SK-N-SH (cell line): ENCODE data around the gene SPTBN5.

Source experiments
- ELF1 ChIP-seq: IDR thresholded peaks from 2 replicates; pipeline ENCODE4 v1.4.0; 2012
- IRF3 ChIP-seq: fragments of 150-350 bp; IDR thresholded peaks from 2 replicates; pipeline ENCODE4 v1.6.1; 2016; ENCODE audit warnings: mild to moderate bottlenecking, low read depth, low read length
- REST ChIP-seq: IDR thresholded peaks from 2 replicates; pipeline ENCODE4 v1.6.1; 2012; ENCODE audit warnings: mild to moderate bottlenecking, low read depth, low read length, moderate library complexity
- TAF1 ChIP-seq: IDR thresholded peaks from 2 replicates; pipeline ENCODE4 v1.6.1; 2012; ENCODE audit warnings: low read depth, mild to moderate bottlenecking, low read length, moderate library complexity, borderline replicate concordance

GRCh38 chr15:41936649-41937567 lies 43.1 kb upstream of the SPTBN5 start:
- TF ChIP-seq ELF1 = no peak
- no peak for TF ChIP-seq TAF1
- no peak for TF ChIP-seq IRF3
- no peak for TF ChIP-seq REST
